ENCODE measurements around the gene CD300LD. TPM values are rescaled to one million over a fixed set of nuclear protein-coding genes. Genes with fewer than 3 reads are reported as not detected.

The CD300LD gene
- total RNA-seq, 1 experiment from 2014 or later = not detected

GRCh38 chr17:74595037-74595750 is 3.1 kb upstream of the CD300LD start:
- Histone ChIP-seq H3K27ac (ENCODE audit: low read length) (no peak overlapping the region), H3K79me2 (ENCODE audit: low read length) (no peaks in the 10 kb centered on the region), H3K4me3 (ENCODE audit: low read length) (no peak overlapping the region), H3K4me1 (ENCODE audit: low read length) (no peaks in the 10 kb centered on the region; the same call in 1 of the 2 replicates), H4K20me1 (ENCODE audit: insufficient read depth, low read depth, low read length) (no peaks in the 10 kb centered on the region), H3K9me3 (ENCODE audit: low read length) (no peaks in the 10 kb centered on the region), H3K36me3 (ENCODE audit: insufficient read depth, low read length) (no peaks in the 10 kb centered on the region), H2AFZ (ENCODE audit: low read length) (no peak overlapping the region), H3K4me2 (ENCODE audit: low read depth, low read length, poor library complexity, severe bottlenecking) (no peak overlapping the region), H3K9me2 (replicated peaks; ENCODE audit: insufficient read depth, low read length) (no peaks in the 10 kb centered on the region), H3K9ac (ENCODE audit: low read length) (no peak overlapping the region), H3K27me3 (ENCODE audit: low read length) (peaks cover 7% of the 10 kb centered on the region; the same call in 1 of the 2 replicates)
- DNase-seq = no peak

GRCh38 chr17:74591503-74591902 is 580 bp downstream of the CD300LD start:
- H3K36me3 ChIP-seq (ENCODE audit: insufficient read depth, low read length) = no peaks in the 10 kb centered on the region

GRCh38 chr17:74585711-74586110 is 6.4 kb downstream of the CD300LD start:
- H4K20me1 ChIP-seq (ENCODE audit: insufficient read depth, low read depth, low read length) = no peaks in the 10 kb centered on the region
- no peak for DNase-seq
- no peak overlapping the region for H3K27ac ChIP-seq (ENCODE audit: low read length)

More at GRCh38 chr17:74591503-74591902, 580 bp downstream of the CD300LD start:
- H3K27ac ChIP-seq (ENCODE audit: low read length) = no peak overlapping the region
- no peak for DNase-seq
- no peaks in the 10 kb centered on the region for H3K9me3 ChIP-seq (ENCODE audit: low read length)
- H2AFZ ChIP-seq (ENCODE audit: low read length) = no peak overlapping the region
- H3K9me2 ChIP-seq (replicated peaks; ENCODE audit: insufficient read depth, low read length) = no peaks in the 10 kb centered on the region
- peaks cover 1% of the 10 kb centered on the region for H3K4me1 ChIP-seq (ENCODE audit: low read length)
- 0 out of 2 replicates have a peak, but pooled peaks cover 3% of the 10 kb centered on the region for H3K27me3 ChIP-seq (ENCODE audit: low read length)
- H4K20me1 ChIP-seq (ENCODE audit: insufficient read depth, low read depth, low read length) = no peaks in the 10 kb centered on the region
- H3K9ac ChIP-seq (ENCODE audit: low read length) = no peak overlapping the region
- no peak overlapping the region for H3K4me3 ChIP-seq (ENCODE audit: low read length)
- H3K79me2 ChIP-seq (ENCODE audit: low read length) = no peaks in the 10 kb centered on the region
- no peak overlapping the region for H3K4me2 ChIP-seq (ENCODE audit: low read depth, low read length, poor library complexity, severe bottlenecking)

GRCh38 chr17:74584292-74585060 is 7.6 kb downstream of the CD300LD start:
- no peak overlapping the region for H3K9ac ChIP-seq (ENCODE audit: low read length)

More at GRCh38 chr17:74585711-74586110, 6.4 kb downstream of the CD300LD start:
- Histone ChIP-seq H3K36me3 (ENCODE audit: insufficient read depth, low read length) (no peaks in the 10 kb centered on the region), H3K27me3 (ENCODE audit: low read length) (no peaks in the 10 kb centered on the region), H3K9ac (ENCODE audit: low read length) (no peak overlapping the region), H3K79me2 (ENCODE audit: low read length) (no peaks in the 10 kb centered on the region), H3K9me3 (ENCODE audit: low read length) (no peaks in the 10 kb centered on the region), H3K4me1 (ENCODE audit: low read length) (peaks cover 15% of the 10 kb centered on the region), H3K4me2 (ENCODE audit: low read depth, low read length, poor library complexity, severe bottlenecking) (peak overlapping the region; percentile 30), H3K4me3 (ENCODE audit: low read length) (no peak overlapping the region), H2AFZ (ENCODE audit: low read length) (no peak overlapping the region), H3K9me2 (replicated peaks; ENCODE audit: insufficient read depth, low read length) (no peaks in the 10 kb centered on the region)

GRCh38 chr17:74582633-74583032 is 9.4 kb downstream of the CD300LD start:
- H3K9me2 ChIP-seq (replicated peaks; ENCODE audit: insufficient read depth, low read length) = no peaks in the 10 kb centered on the region
- no peak for DNase-seq
- H3K27me3 ChIP-seq (ENCODE audit: low read length) = no peaks in the 10 kb centered on the region
- H3K4me1 ChIP-seq (ENCODE audit: low read length) = peaks cover 15% of the 10 kb centered on the region
- no peak overlapping the region for H2AFZ ChIP-seq (ENCODE audit: low read length)
- no peak overlapping the region for H3K4me2 ChIP-seq (ENCODE audit: low read depth, low read length, poor library complexity, severe bottlenecking)
- no peaks in the 10 kb centered on the region for H3K79me2 ChIP-seq (ENCODE audit: low read length)
- H3K9ac ChIP-seq (ENCODE audit: low read length) = no peak overlapping the region
- no peak overlapping the region for H3K27ac ChIP-seq (ENCODE audit: low read length)
- no peaks in the 10 kb centered on the region for H4K20me1 ChIP-seq (ENCODE audit: insufficient read depth, low read depth, low read length)
- no peak overlapping the region for H3K4me3 ChIP-seq (ENCODE audit: low read length)
- no peaks in the 10 kb centered on the region for H3K36me3 ChIP-seq (ENCODE audit: insufficient read depth, low read length)
- no peaks in the 10 kb centered on the region for H3K9me3 ChIP-seq (ENCODE audit: low read length)

More at GRCh38 chr17:74584292-74585060, 7.6 kb downstream of the CD300LD start:
- H3K4me2 ChIP-seq (ENCODE audit: low read depth, low read length, poor library complexity, severe bottlenecking) = no peak overlapping the region
- no peak overlapping the region for H2AFZ ChIP-seq (ENCODE audit: low read length)
- H3K4me1 ChIP-seq (ENCODE audit: low read length) = peaks cover 15% of the 10 kb centered on the region
- no peaks in the 10 kb centered on the region for H3K9me3 ChIP-seq (ENCODE audit: low read length)
- no peak for DNase-seq
- H3K36me3 ChIP-seq (ENCODE audit: insufficient read depth, low read length) = no peaks in the 10 kb centered on the region
- no peaks in the 10 kb centered on the region for H4K20me1 ChIP-seq (ENCODE audit: insufficient read depth, low read depth, low read length)
- H3K9me2 ChIP-seq (replicated peaks; ENCODE audit: insufficient read depth, low read length) = no peaks in the 10 kb centered on the region
- no peak overlapping the region for H3K27ac ChIP-seq (ENCODE audit: low read length)
- no peaks in the 10 kb centered on the region for H3K27me3 ChIP-seq (ENCODE audit: low read length)
- H3K79me2 ChIP-seq (ENCODE audit: low read length) = no peaks in the 10 kb centered on the region
- H3K4me3 ChIP-seq (ENCODE audit: low read length) = no peak overlapping the region

- H3K9ac ChIP-seq (ENCODE audit: low read length) = no peak overlapping the region
- no peaks in the 10 kb centered on the region for H3K9me2 ChIP-seq (replicated peaks; ENCODE audit: insufficient read depth, low read length)
- no peaks in the 10 kb centered on the region for H3K4me1 ChIP-seq (ENCODE audit: low read length)
- no peaks in the 10 kb centered on the region for H3K9me3 ChIP-seq (ENCODE audit: low read length)
- H3K27me3 ChIP-seq (ENCODE audit: low read length) = no peaks in the 10 kb centered on the region
- H4K20me1 ChIP-seq (ENCODE audit: insufficient read depth, low read depth, low read length) = no peaks in the 10 kb centered on the region
- no peak overlapping the region for H3K27ac ChIP-seq (ENCODE audit: low read length)
- no peaks in the 10 kb centered on the region for H3K79me2 ChIP-seq (ENCODE audit: low read length)
- H3K4me3 ChIP-seq (ENCODE audit: low read length) = no peak overlapping the region
- no peaks in the 10 kb centered on the region for H3K36me3 ChIP-seq (ENCODE audit: insufficient read depth, low read length)
- no peak overlapping the region for H2AFZ ChIP-seq (ENCODE audit: low read length)
- no peak overlapping the region for H3K4me2 ChIP-seq (ENCODE audit: low read depth, low read length, poor library complexity, severe bottlenecking)
- no peak for DNase-seq
These were observed 12.2 kb downstream of the CD300LD start for GRCh38 chr17:74579900-74580299.

GRCh38 chr17:74578979-74579378 is 13.1 kb downstream of the CD300LD start:
- Histone ChIP-seq H3K27me3 (ENCODE audit: low read length) (no peaks in the 10 kb centered on the region), H3K4me3 (ENCODE audit: low read length) (no peak overlapping the region), H3K4me1 (ENCODE audit: low read length) (no peaks in the 10 kb centered on the region), H3K79me2 (ENCODE audit: low read length) (no peaks in the 10 kb centered on the region), H2AFZ (ENCODE audit: low read length) (no peak overlapping the region), H3K9me2 (replicated peaks; ENCODE audit: insufficient read depth, low read length) (no peaks in the 10 kb centered on the region), H3K36me3 (ENCODE audit: insufficient read depth, low read length) (no peaks in the 10 kb centered on the region), H3K9me3 (ENCODE audit: low read length) (no peaks in the 10 kb centered on the region), H3K4me2 (ENCODE audit: low read depth, low read length, poor library complexity, severe bottlenecking) (no peak overlapping the region), H3K27ac (ENCODE audit: low read length) (no peak overlapping the region), H4K20me1 (ENCODE audit: insufficient read depth, low read depth, low read length) (no peaks in the 10 kb centered on the region), H3K9ac (ENCODE audit: low read length) (no peak overlapping the region)
- DNase-seq = no peak

- DNase-seq = no peak
- no peak overlapping the region for H3K9ac ChIP-seq (ENCODE audit: low read length)
- no peaks in the 10 kb centered on the region for H4K20me1 ChIP-seq (ENCODE audit: insufficient read depth, low read depth, low read length)
- no peaks in the 10 kb centered on the region for H3K9me3 ChIP-seq (ENCODE audit: low read length)
- H3K27ac ChIP-seq (ENCODE audit: low read length) = no peak overlapping the region
- no peak overlapping the region for H3K4me2 ChIP-seq (ENCODE audit: low read depth, low read length, poor library complexity, severe bottlenecking)
- no peak overlapping the region for H2AFZ ChIP-seq (ENCODE audit: low read length)
- no peaks in the 10 kb centered on the region for H3K4me1 ChIP-seq (ENCODE audit: low read length)
- no peaks in the 10 kb centered on the region for H3K9me2 ChIP-seq (replicated peaks; ENCODE audit: insufficient read depth, low read length)
- H3K36me3 ChIP-seq (ENCODE audit: insufficient read depth, low read length) = no peaks in the 10 kb centered on the region
- no peaks in the 10 kb centered on the region for H3K79me2 ChIP-seq (ENCODE audit: low read length)
- no peak overlapping the region for H3K4me3 ChIP-seq (ENCODE audit: low read length)
- H3K27me3 ChIP-seq (ENCODE audit: low read length) = no peaks in the 10 kb centered on the region
These were observed 17.5 kb downstream of the CD300LD start for GRCh38 chr17:74574489-74575142.

All from Karpas-422 (cell line).